Measurements from ENCODE around the gene THBS1.

Gene THBS1

DNA sequence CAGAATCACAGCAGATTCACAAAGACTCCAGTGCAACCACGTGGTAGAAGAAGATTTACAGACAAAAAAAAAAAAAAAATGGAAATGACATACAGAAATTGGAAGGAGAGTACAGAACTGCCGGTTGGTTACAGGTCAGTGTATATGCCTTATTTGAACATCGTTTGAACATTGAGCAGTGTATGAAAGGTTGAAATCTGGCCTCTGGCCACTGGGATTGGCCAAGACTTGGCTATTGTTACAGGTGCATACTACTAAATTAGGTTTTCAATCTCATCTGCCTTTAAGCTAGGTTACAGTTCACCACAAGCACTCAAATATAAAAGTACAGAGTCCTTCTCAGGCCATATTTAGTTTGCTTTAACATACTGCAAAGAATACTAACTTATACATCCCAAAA, 59.8 kb downstream of the THBS1 start:
- TF ChIP-seq, protein P1, sequence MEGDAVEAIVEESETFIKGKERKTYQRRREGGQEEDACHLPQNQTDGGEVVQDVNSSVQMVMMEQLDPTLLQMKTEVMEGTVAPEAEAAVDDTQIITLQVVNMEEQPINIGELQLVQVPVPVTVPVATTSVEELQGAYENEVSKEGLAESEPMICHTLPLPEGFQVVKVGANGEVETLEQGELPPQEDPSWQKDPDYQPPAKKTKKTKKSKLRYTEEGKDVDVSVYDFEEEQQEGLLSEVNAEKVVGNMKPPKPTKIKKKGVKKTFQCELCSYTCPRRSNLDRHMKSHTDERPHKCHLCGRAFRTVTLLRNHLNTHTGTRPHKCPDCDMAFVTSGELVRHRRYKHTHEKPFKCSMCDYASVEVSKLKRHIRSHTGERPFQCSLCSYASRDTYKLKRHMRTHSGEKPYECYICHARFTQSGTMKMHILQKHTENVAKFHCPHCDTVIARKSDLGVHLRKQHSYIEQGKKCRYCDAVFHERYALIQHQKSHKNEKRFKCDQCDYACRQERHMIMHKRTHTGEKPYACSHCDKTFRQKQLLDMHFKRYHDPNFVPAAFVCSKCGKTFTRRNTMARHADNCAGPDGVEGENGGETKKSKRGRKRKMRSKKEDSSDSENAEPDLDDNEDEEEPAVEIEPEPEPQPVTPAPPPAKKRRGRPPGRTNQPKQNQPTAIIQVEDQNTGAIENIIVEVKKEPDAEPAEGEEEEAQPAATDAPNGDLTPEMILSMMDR (IDR thresholded peaks at IDR 0.05; ENCODE audit: low read depth, low read length) = no peak
- no peak for DNase-seq (ENCODE audit: low read depth in 2 of 2)
- no peak overlapping the region for H3K4me3 ChIP-seq (replicated peaks in 1 of 2; ENCODE audit: low read depth in 2 of 2, low read length in 2 of 2)

DNA sequence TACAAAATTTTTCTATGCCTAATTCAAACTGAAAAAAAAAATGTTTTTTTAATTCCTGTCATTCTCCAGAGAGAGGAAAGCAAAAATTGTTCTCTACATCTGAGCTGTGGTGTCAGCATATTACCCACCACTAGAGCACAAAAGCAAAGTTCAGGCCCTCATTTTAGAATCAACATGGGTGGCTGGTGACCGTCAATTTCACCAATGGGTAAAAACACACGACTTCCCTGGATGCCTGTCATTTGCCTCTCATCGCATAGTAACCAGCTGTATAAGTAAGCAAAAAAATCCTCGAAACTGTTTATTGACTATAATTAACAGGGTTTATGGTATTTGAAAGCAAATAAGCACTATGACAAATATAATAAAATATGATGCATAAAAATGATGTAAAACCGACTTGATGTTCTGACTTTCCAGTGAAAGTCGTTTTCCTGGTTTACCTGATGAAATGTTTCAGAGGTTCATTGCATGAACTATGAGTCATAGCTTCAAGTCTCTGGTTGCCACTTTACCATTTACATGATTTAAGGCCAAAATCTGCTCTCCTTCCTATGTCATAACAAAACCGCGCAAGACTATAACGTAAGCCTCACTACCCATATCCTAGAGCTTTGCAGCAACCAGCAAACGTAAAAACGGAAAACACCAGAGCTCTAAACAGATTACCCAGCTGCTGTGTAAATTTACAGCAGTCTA, 60.5 kb downstream of the THBS1 start:
- TF ChIP-seq, protein P1 (IDR thresholded peaks at IDR 0.05; ENCODE audit: low read depth, low read length) = no peak
- peak in 1 of 2 donors; percentile 30 for DNase-seq (ENCODE audit: low read depth in 2 of 2)
- H3K4me3 ChIP-seq (replicated peaks in 1 of 2; ENCODE audit: low read depth in 2 of 2, low read length in 2 of 2) = no peak overlapping the region

DNA sequence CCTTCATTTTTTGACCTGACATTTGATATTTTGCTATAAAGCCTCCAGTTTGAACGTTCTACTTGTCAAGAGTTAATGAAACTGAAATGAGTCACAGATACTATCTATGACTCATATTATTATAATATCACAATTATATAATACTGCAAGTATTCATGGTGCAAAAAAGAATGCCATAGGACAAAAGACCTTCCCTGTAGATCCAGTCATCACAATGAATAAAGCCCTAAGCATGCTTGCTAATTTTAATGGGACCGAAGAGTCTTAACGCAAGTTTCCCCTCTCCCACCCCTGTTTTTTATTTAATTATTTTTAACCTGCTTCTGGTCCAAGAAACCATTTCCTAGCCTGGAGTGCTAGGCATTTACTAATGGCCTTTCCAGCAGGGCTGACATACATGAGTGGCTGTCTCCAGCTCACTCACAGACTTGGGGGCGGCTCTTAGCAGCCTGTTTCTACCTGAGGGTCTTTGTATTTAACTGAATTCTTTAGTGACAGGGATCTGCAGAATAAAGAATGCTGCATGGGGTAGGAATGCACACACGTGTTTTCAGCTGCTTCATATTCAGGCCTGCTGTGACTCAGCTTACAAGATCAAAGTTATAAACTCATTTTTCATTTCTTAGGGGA, 61.2 kb downstream of the THBS1 start:
- TF ChIP-seq, protein P1 (IDR thresholded peaks at IDR 0.05; ENCODE audit: low read depth, low read length) = no peak
- H3K4me3 ChIP-seq (replicated peaks in 1 of 2; ENCODE audit: low read depth in 2 of 2, low read length in 2 of 2) = no peak overlapping the region
- DNase-seq (ENCODE audit: low read depth in 2 of 2) = peak; percentile 48 to 78

DNA sequence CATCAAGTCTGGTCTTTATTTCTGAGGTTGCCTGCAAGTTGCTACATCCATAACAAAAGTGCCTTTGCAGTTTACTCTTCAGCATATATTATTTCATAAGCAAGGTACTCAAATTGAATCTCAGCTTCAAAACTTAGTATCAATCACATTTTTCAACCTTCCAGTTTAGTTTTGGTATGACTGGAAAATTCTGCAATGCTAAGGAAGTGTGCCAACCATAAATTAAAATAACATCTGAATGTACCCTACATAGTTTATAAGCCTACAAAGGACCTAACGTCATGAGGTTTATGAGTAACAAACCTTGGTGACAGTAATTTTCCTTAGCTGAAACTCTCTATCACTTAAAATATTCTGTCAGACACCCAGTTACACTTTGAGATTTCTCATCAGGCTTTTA, 62.8 kb downstream of the THBS1 start:
- no peak for DNase-seq (ENCODE audit: low read depth in 2 of 2)
- TF ChIP-seq, protein P1 (IDR thresholded peaks at IDR 0.05; ENCODE audit: low read depth, low read length) = no peak
- H3K4me3 ChIP-seq (replicated peaks in 1 of 2; ENCODE audit: low read depth in 2 of 2, low read length in 2 of 2) = no peak overlapping the region

DNA sequence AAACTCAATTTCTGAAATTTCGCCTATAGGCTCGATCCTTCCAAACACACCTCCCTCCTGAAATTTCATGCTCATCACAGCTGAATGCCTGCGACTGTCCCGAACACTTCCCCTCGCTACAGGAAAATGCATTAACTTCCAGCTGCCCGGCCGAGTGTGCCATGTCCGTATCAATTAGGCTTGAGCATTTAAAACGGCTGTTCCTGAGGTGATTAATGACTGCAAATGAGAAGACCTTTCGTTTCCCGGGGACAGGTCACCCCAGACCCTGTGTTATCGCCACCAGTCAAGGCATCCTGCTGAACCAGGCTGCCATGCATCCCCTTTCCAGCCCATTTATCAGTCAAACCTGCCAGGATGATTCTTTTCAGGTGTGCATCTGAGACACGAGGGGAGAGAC, 63.3 kb downstream of the THBS1 start:
- no peak for DNase-seq (ENCODE audit: low read depth in 2 of 2)
- no peak overlapping the region for H3K4me3 ChIP-seq (replicated peaks in 1 of 2; ENCODE audit: low read depth in 2 of 2, low read length in 2 of 2)
- TF ChIP-seq, protein P1 (IDR thresholded peaks at IDR 0.05; ENCODE audit: low read depth, low read length) = no peak

DNA sequence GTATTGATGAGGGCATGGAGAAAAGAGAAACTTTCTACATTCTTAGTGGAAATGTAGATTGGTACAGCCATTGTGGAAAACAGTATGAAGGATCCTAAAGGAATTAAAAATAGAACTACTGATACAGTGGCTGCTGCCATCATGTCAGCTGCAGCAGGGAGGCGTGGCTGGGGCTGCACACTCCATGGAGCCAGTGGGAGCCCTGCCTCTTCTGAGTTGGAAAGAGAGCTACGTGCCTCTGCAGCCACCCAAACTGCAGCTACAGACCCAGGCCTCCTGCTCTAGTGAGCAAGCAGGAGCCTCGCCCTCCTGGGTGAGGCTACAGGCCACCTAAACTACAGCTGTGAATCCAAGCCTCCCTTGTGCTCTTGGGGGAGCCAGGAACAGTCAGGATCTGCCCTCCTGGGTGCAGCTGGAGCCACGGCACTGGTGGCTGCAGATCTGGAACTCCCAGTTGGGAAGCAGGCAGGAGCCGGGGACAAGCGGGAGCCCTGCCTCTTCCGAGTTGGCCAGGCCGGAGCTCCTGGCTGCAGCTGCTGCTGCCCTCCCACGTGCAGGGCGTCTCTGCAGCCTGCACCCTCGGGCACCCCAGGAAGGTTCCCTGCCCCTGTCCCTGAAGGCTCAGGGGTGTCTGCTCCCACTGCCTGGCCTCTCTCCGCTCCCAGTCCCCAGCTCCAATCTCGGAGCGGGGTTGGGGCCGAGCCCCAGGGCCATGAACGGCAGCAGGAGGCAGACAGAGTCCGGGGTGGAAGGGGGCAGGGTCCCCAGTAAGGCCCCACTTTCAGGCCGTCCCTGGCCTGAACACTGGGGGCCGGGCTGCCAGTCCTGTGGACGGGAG, 64.5 kb downstream of the THBS1 start:
- no peak for DNase-seq (ENCODE audit: low read depth in 2 of 2)
- TF ChIP-seq, protein P1 (IDR thresholded peaks at IDR 0.05; ENCODE audit: low read depth, low read length) = no peak
- H3K4me3 ChIP-seq (replicated peaks in 1 of 2; ENCODE audit: low read depth in 2 of 2, low read length in 2 of 2) = no peak overlapping the region
